Bronchial epithelial cell (primary cell): ENCODE measurements around the gene ALG6. TPM values are rescaled to one million over a fixed set of nuclear protein-coding genes. Genes with fewer than 3 reads are reported as not detected.

Experiments used
- DNase-seq: peaks from one replicate; pipeline ENCODE4 v3.0.0-alpha.2; 2010; ENCODE audit warnings: low read depth
- FAIRE-seq: peaks from 2 replicates; lab custom pipeline; 2011; peaks lifted over from hg19 to GRCh38; lab: Jason Lieb, UNC
- H3K27me3 ChIP-seq: 2 replicates; pipeline ENCODE4 v1.5.1; 2011; ENCODE audit warnings: low read length; ENCODE audit not compliant: control insufficient read depth, insufficient read depth
- H3K36me3 ChIP-seq: 2 replicates; pipeline ENCODE4 v1.5.1; 2011; ENCODE audit warnings: low read length; ENCODE audit not compliant: control insufficient read depth, insufficient read depth
- H3K4me3 ChIP-seq: 2 replicates; pipeline ENCODE4 v1.5.1; 2011; ENCODE audit warnings: mild to moderate bottlenecking, low read depth, low read length, control low read depth
- CTCF ChIP-seq: IDR thresholded peaks from 2 replicates; pipeline ENCODE4 v1.5.1; 2011; ENCODE audit warnings: mild to moderate bottlenecking, moderate library complexity, low read length, control low read depth, inconsistent platforms; ENCODE audit not compliant: insufficient read depth, severe bottlenecking
- total RNA-seq: library from RNA; depleted of rRNA; stranded (reverse); fragments of >200 nt; gene quantifications from 2 replicates; pipeline ENCODE4 v1.2.1, GENCODE V29; 2014

Gene ALG6
- total RNA-seq, 1 donor from 2014 or later, result 9.2 TPM

GRCh38 chr1:63321066-63321784, 46.2 kb upstream of the ALG6 start:
- no peak overlapping the region for H3K4me3 ChIP-seq
- no peak for FAIRE-seq
- no peaks in the 10 kb centered on the region for H3K36me3 ChIP-seq
- TF ChIP-seq CTCF, result no peak
- peaks cover 64% of the 10 kb centered on the region for H3K27me3 ChIP-seq
- DNase-seq, result no peak

- FAIRE-seq (no peak), DNase-seq (no peak)
- Histone ChIP-seq H3K27me3 (peaks cover 69% of the 10 kb centered on the region), H3K36me3 (no peaks in the 10 kb centered on the region), H3K4me3 (peak overlapping the region; percentile 44)
- TF ChIP-seq CTCF, result no peak
Measured at GRCh38 chr1:63321785-63322113, 45.7 kb upstream of the ALG6 start.

- no peak for TF ChIP-seq CTCF
- H3K36me3 ChIP-seq, result no peaks in the 10 kb centered on the region
- peak within 1 kb of the TSS; percentile 44 for H3K4me3 ChIP-seq
- FAIRE-seq, result no peak
- peaks cover 75% of the 10 kb centered on the region for H3K27me3 ChIP-seq
- DNase-seq, result peak; percentile 17
Measured at GRCh38 chr1:63322114-63322943, 45.1 kb upstream of the ALG6 start, which contains the start of gene FOXD3. Gene FOXD3, plus strand, starts transcription at chr1:63322567. Its CDS starts 492 bp downstream, at chr1:63323059.

GRCh38 chr1:63322944-63323864, 44.2 kb upstream of the ALG6 start:
- FAIRE-seq (no peak), DNase-seq (no peak)
- peak overlapping the region; percentile 44 for H3K4me3 ChIP-seq
- H3K36me3 ChIP-seq, result no peaks in the 10 kb centered on the region
- peaks cover 74% of the 10 kb centered on the region for H3K27me3 ChIP-seq
- TF ChIP-seq CTCF, result no peak

- no peak for TF ChIP-seq CTCF
- Histone ChIP-seq H3K36me3 (no peaks in the 10 kb centered on the region), H3K27me3 (peaks cover 73% of the 10 kb centered on the region), H3K4me3 (no peak overlapping the region)
- FAIRE-seq (no peak), DNase-seq (no peak)
Measured at GRCh38 chr1:63323865-63324778, 43.3 kb upstream of the ALG6 start.
